Retinal pigment epithelial cell (primary cell): ENCODE data around the gene KCNK10.

ENCODE experiments used
- DNase-seq: peaks from one replicate; pipeline ENCODE4 v3.0.0-alpha.2; 2010; ENCODE audit warnings: low read depth
- H3K4me3 ChIP-seq: 2 replicates; pipeline ENCODE4 v1.5.1; 2011; ENCODE audit warnings: mild to moderate bottlenecking, low read length, control low read depth, moderate library complexity
- CTCF ChIP-seq: conservative IDR thresholded peaks from 2 replicates; pipeline ENCODE4 v1.5.1; 2011; ENCODE audit warnings: low read depth, low read length, control low read depth, inconsistent platforms

Gene KCNK10

GRCh38 chr14:88305528-88306322 lies 17.3 kb downstream of the KCNK10 start:
- TF ChIP-seq CTCF: no peak
- DNase-seq: no peak
- no peak overlapping the region for H3K4me3 ChIP-seq

DNA sequence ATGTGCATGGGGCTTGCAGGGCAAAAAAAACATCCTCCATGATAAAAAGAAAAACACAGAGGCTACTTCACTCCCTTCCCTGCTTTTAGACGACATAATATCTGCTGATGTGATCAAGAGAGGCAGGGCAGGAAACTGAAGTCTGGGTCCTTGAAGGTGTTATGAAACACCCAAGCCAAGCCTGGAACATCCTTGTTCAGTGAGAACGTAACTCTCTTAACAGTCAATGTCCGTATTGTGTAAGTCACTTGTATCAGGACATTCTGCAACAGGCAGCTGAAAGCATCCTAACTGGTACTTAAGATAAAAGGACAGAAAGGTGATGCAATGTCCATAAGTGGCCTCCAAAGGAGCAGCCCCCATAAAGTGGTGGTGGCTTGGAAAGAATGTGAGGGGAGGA lies 20.0 kb downstream of the KCNK10 start:
- DNase-seq: no peak
- no peak overlapping the region for H3K4me3 ChIP-seq
- no peak for TF ChIP-seq CTCF

DNA sequence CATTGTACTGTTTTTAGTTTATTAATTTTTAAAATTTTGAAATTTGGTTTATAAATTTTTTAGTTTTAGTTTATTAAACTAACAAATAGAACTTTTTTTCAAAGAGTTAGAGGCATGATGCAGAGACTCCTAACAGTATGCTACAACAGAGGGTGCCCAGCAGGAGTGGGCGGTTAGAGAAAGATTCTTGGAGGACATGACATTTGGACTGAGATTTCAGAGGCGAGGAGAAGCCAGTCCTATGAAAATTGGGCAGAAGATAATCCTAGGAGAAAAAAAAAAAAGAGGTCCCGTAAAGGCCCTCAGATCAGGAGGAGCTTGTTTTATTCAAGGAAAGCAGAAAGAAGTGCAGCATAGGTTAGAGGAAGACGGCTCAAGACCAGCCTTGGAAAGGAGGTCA lies 21.7 kb downstream of the KCNK10 start:
- DNase-seq: no peak
- no peak overlapping the region for H3K4me3 ChIP-seq
- TF ChIP-seq CTCF: no peak

DNA sequence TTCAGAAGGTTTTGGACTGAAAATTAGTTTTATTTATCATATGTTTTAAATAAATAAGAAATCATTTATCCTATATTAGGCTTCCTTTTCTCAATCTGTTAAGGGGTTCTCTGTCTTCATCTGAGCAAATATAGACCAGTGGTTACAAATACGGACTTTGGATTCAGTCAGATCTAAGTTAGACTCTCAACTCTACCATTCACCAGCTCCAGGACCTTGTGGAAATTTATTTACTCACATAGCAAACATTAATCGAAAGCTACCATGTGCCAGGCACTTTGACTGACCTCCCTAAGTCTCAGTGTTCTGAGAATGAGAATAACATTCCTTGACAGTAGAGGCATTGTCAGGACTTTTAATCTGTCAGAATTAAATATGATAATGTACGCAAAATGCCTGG lies 22.3 kb downstream of the KCNK10 start:
- H3K4me3 ChIP-seq: no peak overlapping the region
- no peak for DNase-seq
- TF ChIP-seq CTCF: no peak

DNA sequence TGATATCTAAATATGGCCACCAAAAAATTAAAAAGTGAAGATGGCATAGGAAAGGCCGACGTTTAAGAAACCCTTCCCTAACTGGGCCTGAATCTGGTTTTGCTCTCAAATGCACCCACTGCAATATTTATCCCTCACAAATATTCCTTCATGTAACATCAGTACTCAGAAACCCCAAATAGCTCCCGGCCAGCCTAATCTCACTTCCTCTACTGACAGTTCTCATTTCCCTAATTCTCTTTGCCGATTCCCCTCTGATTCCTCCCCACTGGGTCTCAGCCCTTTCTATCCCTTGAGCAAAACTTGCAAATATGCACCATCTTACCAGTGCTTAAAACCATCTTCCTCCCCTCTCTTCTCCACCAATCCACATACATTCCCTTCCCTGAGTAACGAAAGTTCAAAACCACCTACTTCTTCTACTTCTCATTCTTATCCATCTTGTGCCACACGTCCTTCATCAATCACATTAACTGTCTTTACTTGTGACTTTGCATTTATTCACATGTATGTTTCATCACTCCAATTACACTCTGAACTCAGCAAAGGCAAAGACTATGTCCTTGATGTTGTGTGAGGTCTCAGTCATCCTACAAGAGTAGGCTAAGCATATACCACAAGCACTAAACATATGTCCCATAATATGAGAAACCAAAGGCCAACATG lies 23.1 kb downstream of the KCNK10 start:
- DNase-seq: no peak
- TF ChIP-seq CTCF: no peak
- no peak overlapping the region for H3K4me3 ChIP-seq

DNA sequence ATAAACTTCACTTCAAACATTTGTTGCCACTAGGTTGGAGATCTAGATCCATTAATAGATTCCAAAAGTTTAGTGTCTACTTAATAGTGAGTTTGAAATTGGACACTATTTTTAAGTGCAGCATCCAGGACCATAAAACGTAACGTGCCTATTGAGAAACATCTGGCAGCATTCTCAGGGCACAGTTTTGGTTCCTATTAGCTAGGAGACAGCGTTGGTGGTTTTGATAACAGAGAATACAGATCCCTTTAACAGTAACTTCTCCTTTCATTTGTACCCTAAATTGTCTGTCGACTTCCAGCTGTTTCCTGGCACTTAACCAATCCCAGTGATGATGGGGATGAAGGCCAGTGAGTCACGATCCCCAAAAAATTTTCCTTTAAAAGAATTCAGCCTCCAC lies 25.8 kb downstream of the KCNK10 start:
- no peak overlapping the region for H3K4me3 ChIP-seq
- DNase-seq: no peak
- no peak for TF ChIP-seq CTCF

GRCh38 chr14:88296351-88296750 lies 26.7 kb downstream of the KCNK10 start:
- TF ChIP-seq CTCF: no peak
- DNase-seq: no peak
- no peak overlapping the region for H3K4me3 ChIP-seq
